HG02981 (cell line): Measurements from ENCODE around the gene KRT86.
A peak's percentile ranks its signal among the peaks of the same experiment; 100 is the strongest.
"Not testable (repeated sequence)": the region's sequence is repeated elsewhere in the genome, so short reads cannot be mapped to it uniquely, and the experiment has no call there.

Experiments
- ATAC-seq: cut with Tn5 transposase; IDR thresholded peaks from one replicate; pipeline ENCODE4 v1.9.1; 2021; ENCODE audit warnings: mild to moderate bottlenecking, moderate library complexity; ENCODE audit not compliant: unreplicated experiment

KRT86 gene

DNA sequence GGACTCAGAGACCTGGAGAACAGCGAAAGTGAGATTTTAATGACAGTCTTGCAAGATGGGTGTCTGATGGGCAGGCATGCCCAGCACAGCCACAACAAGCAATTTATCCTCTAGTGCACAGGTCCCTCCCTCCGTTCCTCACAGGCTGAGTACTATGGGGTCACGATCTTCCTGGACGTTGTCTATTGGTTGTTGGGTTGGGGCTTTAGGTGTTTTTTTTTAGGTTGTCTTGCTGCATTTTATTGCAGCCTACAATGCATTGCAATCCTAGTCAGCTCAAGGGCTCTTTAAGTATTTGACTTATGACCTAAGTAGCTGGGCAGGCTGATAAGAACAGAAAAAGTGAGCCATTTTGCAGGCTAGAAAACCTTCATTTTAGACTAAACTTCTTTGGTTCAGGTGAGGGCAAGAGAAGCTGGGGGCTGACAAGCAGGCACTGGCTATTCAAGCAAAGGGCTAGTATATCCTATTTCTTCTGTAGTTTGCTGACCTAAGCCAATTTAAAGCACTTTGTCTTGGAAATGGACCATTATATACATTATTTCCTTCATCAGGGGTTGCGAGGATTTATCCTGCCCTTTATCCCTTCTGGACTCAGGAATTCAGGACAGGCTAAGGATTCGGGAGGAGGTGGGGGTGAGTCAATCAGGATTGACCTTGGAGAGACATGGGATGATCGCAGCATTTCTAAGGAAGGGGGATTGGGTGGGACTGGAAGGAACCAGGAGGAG, 35.4 kb upstream of the KRT86 start:
- no peak for ATAC-seq

DNA sequence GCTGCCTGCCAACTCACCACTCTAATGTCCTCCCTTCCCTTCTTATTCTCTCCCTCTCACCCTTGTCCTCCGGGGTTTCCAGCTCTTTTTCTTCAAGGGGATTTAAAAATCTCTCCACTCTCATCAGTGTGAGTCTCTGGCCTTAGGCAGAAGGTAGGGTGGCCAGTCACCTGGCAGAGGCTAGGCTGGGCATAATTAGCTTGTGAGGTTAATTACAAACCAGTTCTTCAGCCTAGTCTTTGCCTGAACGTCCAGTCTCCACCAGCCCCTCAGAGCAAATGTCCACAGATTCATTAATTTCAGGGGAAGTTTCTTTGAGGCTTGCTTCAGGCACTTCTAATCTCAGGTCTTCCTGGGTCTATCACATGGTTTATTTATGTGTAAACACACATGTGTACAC, 34.7 kb upstream of the KRT86 start:
- ATAC-seq: no peak

- ATAC-seq: not testable (repeated sequence)
Observed at GRCh38 chr12:52240247-52240646, 34.2 kb upstream of the KRT86 start.

GRCh38 chr12:52241205-52241842, 33.1 kb upstream of the KRT86 start:
- no peak for ATAC-seq

DNA sequence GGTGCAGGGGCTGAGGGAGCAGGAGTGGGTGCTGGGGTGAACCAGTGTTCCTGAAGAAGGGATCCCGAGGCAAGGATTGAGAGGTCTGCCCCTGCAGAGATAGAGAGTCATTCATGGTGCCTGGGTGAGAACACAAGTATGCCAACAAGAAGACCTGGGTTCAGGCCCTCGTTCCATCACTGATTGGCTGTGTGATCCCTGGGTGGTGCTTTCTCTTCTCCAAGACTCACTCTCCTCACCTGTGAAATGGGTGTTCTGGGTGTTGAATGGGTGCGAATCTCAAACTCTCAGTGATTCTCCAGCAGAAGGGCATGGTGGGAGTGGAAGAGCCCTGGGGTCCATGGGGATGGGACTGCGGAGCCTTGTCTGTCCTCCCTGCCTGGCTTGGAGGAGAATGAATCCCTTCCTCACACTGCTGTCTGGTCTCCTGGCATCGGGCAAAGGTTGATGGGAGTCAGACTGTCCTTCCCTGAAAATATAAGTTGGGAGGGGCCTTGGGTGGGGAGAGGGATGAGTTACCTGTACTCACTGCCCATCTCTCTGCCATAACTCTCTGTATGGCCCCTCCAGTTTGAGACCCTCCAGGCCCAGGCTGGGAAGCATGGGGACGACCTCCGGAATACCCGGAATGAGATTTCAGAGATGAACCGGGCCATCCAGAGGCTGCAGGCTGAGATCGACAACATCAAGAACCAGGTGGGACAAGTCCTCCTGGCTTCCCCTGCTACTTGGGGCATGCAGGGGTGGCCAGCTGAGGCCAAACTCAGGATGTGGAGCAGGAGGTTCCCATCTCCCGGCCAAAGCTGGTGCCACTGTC, 31.8 kb upstream of the KRT86 start:
- ATAC-seq: no peak

- no peak for ATAC-seq
Observed at GRCh38 chr12:52243259-52243855, 31.1 kb upstream of the KRT86 start.

DNA sequence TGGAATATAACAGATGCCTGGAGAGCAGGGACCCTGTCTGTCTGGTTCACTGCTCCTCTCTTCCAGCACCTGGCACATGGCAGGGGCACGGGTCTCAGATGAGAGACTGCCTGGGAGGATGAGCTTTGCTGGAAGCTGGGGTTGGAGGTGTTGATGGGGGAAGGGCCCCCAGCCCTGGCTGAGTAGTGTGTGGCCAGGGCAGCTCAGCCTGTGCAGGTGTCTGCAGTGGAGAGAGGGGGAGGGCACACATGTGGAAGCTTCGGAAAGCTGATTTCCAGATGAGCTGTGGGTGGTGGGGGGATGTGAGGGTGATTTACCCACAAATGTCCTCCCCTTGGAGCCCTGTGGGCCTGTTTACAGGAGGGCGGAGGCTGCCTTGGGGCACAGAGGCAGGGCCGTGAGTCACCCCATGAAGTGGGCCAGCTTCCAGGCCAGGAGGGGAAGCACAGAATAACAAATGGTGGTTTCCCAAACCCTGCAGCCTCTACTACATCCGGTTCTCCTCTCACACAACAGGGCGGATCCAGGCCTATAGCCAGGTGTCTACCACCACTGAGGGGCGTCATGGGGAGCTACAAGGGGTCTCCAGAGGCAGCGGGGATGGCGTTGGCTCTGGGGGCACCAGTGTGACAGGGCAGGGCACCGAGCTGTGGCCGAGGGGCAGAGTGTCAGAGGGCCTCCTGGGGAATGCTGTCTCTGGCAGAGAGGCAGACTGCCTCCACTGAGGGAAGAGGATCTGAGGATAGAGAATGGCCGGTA, 30.4 kb upstream of the KRT86 start:
- peak; percentile 91 for ATAC-seq

- ATAC-seq: peak; percentile 8
Observed at GRCh38 chr12:52244615-52244994, 29.8 kb upstream of the KRT86 start.

- no peak for ATAC-seq
Observed at GRCh38 chr12:52245259-52245961, 29.0 kb upstream of the KRT86 start.

DNA sequence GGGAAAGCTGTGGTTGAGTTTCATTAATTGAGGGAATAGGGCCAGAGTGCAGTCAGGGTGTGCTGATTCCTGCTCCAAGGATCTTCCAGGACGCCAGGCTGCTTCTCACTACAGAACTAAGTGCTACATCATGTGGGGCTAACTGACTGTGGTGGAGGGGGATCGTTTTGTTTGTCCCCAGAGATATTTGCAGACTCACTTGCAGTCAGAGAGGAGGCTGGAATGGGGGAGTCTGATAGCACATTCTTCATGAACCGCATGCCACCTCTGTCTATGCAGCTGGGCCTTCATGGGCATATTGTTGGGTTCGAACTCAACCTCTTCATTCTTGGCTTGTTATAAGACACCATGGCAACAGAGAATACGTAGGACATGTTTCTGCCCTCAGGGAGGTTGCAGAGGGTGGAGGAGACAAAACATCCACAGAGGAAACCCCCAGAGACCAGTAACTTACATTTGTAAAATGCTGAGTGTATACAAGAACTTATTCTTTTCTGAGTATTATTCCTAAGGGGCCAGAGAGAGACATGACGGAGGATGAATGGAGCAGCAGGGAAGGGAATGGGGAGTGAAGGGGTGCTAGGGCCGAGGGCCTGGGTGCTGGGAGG, 28.4 kb upstream of the KRT86 start:
- ATAC-seq: no peak

- ATAC-seq: no peak
Observed at GRCh38 chr12:52246720-52247621, 27.5 kb upstream of the KRT86 start.

GRCh38 chr12:52247622-52248540, 26.6 kb upstream of the KRT86 start:
- ATAC-seq: no peak

GRCh38 chr12:52248541-52249461, 25.6 kb upstream of the KRT86 start:
- ATAC-seq: no peak

GRCh38 chr12:52249511-52250047, 24.9 kb upstream of the KRT86 start:
- ATAC-seq: no peak

GRCh38 chr12:52250048-52250990, 24.1 kb upstream of the KRT86 start:
- no peak for ATAC-seq
